ENCODE results near the gene LRRC56.

- no peak for TF ChIP-seq CTCF (IDR thresholded peaks at IDR 0.05; ENCODE audit: insufficient read depth, low read length)
- peak; percentile 15; the same call in 1 of the 2 replicates for TF ChIP-seq POLR2AphosphoS5 (IDR thresholded peaks at IDR 0.05; ENCODE audit: low read depth)
Measured at GRCh38 chr11:535519-536454, 1.5 kb upstream of the LRRC56 start, which contains the start of gene HRAS.

Measured in HL-60 (cell line).